DND-41 (cell line): ENCODE results near the gene ACSS1.

Experiments
- CTCF ChIP-seq: IDR thresholded peaks from 2 replicates; pipeline ENCODE4 v1.5.1; 2012; ENCODE audit warnings: borderline replicate concordance, low read length, moderate library complexity, mild to moderate bottlenecking; ENCODE audit not compliant: poor library complexity, severe bottlenecking; ENCODE audit errors: extremely low read depth
- EZH2 ChIP-seq: IDR thresholded peaks from 3 replicates; pipeline ENCODE4 v1.6.1; 2012; ENCODE audit warnings: borderline replicate concordance, low read depth, mild to moderate bottlenecking, moderate library complexity, low read length, inconsistent platforms; ENCODE audit not compliant: severe bottlenecking

GRCh38 chr20:24990810-24991252, 67.1 kb downstream of the ACSS1 start:
- no peak for TF ChIP-seq CTCF
- TF ChIP-seq EZH2: no peak
